Inflammatory macrophage (primary cell): Measurements from ENCODE around the gene NRDC.
A peak's percentile ranks its signal among the peaks of the same experiment; 100 is the strongest.
"Not testable (repeated sequence)": the region's sequence is repeated elsewhere in the genome, so short reads cannot be mapped to it uniquely, and the experiment has no call there.

Experiments used
- DNase-seq, 2 donors: peaks; one replicate each; pipeline ENCODE4 v3.0.0-alpha.2; 2020 to 2022

Gene NRDC

DNA sequence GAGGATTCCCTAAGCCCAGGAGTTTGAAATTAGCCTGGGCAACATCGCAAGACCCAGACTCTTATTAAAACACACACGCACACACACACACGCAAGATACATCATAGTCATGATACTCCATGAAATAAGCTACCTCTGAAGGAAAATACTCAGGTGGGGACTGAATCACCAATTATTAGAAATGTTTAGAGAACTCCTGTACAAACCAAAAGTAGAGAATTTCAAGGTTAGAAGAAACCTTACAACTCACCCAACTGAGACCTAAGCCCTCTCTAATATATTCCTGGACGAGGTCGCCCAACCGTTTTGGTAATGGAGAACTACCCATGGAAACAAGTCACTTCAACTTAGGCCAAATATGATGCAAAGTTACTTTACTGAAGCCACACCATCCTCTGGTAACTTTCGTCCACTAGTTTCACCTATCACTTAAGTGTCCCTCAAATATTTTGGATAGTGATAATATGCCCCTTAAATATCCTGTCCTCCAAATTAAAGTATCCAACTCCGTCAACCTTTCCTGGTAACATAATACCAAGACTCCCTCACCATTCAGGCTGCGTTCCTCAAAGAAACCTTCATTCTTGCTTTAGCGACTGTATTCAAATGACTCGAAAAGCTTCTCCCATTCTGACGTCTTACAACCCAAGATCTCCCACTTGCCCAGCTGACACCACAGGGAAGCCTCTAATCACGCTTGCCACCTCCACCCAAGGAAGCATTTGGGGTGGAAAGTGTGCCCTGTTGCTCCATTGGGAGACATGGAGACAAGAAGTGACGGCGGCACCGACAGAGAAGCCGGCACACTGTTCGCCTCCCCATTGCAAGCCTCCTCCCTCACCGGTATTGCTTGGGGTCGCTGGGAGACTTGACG lies 856 bp downstream of the NRDC start:
- peak; percentile 68 to 85 for DNase-seq

GRCh38 chr1:51875836-51876235 lies 2.7 kb downstream of the NRDC start:
- no peak for DNase-seq

DNA sequence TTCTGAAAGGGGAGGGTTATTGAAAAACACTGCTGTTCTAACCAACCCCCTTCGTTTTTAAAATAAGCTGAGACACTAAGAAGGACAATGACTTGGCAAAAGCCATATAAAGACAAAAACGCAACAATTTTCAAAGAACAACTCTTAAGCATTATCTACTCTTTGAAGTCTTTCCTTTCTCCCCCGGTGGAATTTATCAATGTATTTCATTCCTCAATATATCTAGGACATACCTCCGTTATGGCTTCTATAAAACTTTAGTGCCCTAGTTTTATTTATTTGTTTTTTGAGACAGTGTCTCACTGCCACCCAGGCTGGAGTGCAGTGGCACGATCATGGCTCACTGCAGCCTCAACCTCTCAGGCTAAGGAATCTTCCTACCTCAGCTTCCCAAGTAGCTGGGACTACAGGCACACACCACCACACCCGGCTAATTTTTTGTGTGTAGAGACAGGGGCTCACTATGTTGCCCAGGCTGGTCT lies 3.2 kb downstream of the NRDC start:
- no peak for DNase-seq

DNA sequence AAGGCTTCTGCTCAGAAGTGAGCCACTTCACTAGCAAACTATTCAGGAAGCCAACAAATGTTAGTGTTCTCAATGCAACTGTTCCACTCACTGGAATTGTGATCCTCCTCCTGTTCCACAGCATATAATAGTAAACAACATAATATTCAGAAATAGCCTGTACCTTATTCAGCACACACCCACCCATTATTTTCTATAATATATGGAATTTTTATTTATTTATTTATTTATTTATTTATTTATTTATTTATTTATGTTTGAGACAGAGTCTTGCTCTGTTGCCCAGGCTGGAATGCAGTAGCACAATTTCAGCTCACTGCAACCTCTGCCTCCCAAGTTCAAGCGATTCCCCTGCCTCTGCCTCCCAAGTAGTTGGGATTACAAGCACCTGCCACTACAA lies 5.3 kb downstream of the NRDC start:
- not testable (repeated sequence) for DNase-seq

GRCh38 chr1:51871351-51871975 lies 7.1 kb downstream of the NRDC start:
- no peak for DNase-seq

GRCh38 chr1:51870603-51871350 lies 7.8 kb downstream of the NRDC start:
- DNase-seq = no peak

- no peak for DNase-seq
Observed at GRCh38 chr1:51867479-51868232, 10.9 kb downstream of the NRDC start.

- peak; percentile 42 to 73 for DNase-seq
Observed at GRCh38 chr1:51863384-51863783, 15.1 kb downstream of the NRDC start.

GRCh38 chr1:51861669-51862068 lies 16.9 kb downstream of the NRDC start:
- DNase-seq = no peak

DNA sequence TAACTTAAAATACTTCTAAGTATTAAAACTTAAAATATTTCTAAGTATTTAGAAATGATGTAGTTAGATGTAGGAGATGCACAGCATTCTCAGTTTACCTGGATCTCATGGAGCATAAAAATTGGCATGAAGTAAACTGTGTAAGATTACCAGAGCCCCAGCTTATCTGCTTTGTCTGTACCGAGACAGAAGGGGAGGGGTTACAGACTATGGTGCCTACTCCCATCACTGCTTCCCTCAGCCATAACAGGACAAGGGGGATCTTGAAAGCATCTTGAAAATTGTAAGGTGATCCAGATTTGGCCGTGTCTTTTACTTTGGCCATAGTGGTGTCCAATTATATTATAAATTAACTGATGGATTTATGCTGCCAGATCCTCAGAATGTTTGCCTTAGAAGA lies 18.8 kb downstream of the NRDC start:
- DNase-seq = no peak

DNA sequence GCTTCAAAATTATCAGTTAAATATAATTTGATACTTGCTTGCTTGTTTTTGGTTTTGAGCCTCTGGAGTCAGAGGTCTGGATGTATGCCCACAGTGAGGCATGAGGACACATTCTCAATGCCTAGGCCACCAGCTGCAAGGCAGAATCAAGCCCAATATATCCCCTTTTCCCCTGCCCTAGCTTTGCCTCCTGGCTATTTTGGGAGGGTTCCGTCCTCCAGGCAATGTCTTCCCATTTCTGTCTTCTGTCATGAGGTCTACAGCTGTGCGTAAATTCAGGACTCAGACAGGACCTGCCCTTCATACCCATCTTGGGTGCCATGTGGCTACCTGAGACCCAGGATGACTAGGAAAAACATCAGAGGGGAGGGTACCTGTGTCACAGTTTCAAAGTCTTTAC lies 19.2 kb downstream of the NRDC start:
- DNase-seq = no peak

- no peak for DNase-seq
Observed at GRCh38 chr1:51858892-51859291, 19.6 kb downstream of the NRDC start.

- DNase-seq = no peak
Observed at GRCh38 chr1:51856745-51857144, 21.8 kb downstream of the NRDC start.

DNA sequence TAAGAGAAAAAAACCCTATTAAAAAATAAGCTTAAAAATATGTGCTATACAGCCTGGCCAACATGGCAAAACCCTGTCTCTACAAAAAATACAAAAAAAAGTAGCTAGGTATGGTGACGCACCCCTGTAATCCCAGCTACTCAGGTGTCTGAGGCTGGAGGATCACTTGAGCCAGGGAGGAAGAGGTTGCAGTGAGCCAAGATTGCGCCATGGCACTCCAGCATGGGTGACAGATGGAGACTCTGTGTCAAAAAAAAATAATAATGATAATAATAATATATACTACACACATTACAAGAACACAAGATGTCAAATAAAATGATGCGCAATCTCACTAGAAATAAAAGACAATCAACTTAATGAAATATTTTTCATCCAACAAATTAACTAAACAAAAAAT lies 22.9 kb downstream of the NRDC start:
- DNase-seq = no peak

GRCh38 chr1:51853360-51853759 lies 25.2 kb downstream of the NRDC start:
- DNase-seq = no peak

DNA sequence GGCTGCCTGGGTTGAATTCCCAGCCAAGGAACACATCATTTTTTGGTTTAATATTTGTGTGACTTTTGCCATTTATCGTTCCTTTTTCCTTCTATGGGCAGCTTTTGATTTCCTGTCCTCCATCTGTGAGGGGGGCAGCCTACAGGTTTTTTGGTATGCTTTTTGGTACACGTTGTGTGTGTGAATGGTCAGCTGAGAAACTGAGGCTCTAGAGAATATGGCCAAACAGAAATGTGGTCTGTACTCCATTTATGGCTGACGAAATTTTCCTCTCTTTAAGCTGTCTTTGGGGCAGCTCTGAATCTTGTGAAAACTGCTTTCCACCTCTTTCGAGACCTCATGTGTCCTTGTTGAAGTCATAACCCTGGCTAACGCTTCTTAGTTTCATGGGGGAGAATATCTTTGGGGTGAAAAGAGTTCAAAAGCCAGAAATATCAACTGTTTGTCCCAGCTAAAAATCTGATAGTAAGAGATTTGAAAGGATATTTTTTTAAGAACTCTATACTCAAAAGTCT lies 26.6 kb downstream of the NRDC start:
- DNase-seq = no peak

DNA sequence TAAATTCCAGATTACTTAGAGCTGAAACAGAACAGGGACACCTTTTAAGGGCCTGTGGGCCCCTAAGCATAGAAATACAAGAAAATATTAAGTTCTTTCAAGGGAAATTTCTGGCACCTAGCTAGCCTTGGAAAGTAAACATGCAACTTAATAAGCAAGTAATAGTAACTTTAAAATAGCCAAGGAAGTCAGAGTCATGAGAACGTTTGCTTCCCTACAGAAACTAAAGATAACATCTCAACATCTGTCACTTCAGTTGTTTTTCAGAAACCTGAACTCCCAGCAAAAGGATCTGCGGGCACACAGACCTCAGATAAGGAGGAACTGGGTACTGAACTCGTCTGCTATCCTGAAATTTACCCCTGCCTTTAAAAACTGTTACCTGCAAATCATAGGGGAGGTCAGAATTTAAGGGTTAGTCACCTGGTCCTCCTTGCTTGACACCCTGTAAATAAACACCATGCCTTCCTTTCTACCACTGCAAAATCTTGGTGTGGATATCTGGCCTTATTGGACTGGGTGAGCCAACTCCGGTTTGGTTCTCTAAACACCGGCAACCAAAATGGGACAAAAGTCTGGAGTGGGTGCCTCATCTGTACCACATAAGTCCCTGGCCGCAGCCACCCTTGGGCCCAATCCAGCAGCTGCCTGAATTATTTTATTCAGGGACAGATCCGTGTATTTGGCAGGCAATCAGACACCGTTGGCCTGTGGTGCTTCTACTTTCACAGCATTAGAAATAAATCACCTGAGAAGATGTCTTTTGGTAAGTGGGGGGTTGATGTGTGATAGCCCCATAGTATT lies 27.9 kb downstream of the NRDC start:
- no peak for DNase-seq

DNA sequence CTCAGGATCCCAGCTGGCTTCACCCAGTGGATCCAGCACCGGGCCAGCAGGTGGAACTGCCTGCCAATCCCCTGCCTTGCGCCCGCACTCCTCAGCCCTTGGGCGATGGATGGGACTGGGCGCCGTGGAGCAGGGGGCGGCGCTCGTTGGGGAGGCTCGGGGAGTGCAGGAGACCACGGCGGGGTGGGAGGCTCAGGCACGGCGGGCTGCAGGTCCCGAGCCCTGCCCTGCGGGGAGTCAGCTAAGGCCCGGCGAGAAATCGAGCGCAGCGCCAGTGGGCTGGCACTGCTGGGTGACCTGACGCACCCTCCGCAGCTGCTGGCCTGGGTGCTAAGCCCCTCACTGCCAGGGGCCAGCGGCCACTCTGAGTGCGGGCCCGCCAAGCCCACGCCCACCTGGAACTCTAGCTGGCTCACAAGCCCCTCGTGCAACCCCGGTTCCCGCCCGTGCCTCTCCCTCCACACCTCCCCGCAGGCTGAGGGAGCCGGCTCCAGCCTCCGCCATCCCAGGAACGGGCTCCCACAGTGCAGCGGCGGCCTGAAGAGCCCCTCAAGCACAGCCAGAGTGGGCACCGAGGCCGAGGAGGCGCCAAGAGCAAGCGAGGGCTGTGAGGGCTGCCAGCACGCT lies 31.1 kb downstream of the NRDC start:
- no peak for DNase-seq

DNA sequence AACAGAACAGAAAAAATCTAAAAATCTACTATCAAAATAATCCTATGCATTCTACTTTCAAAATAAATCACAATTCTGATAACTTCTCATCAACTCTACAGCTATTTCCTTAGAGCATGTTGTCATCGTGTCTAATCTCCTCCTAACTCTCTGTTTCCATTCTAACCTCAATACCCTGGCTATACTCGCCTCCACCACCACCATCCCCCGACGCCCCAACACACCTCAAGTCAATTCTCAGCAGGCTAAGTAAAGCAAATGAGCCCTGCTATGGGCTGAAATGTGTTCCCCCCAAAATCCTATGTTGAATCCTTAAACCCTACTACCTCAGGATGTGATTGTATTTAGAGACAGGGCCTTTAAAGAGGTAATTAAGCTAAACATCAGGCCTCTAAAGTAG lies 34.6 kb downstream of the NRDC start:
- no peak for DNase-seq

DNA sequence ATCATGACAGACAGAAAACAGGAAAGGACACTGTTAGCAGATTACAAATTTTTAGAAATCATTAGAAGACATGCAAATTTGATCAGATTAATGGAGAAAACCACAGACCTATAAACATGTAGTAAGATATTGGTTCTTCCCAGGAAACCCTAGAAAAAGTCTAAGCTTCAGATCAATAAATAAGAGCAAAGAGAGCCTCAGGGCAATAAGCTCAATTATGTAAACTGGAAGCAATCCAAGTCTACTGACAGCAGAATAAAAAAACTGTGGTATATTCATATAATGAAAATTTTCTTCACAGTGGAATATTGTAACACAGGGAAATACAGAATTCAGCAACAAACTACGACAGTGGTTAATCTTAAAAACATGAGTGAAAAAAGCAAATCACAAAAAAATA lies 36.3 kb downstream of the NRDC start:
- no peak for DNase-seq
